NCI-H2227 (cell line): ENCODE results near the gene PRRG1.
A peak's percentile ranks its signal among the peaks of the same experiment; 100 is the strongest.
"Not testable (repeated sequence)": the region's sequence is repeated elsewhere in the genome, so short reads cannot be mapped to it uniquely, and the experiment has no call there.

Source experiments
- DNase-seq: peaks from one replicate; lab custom pipeline; 2025; ENCODE audit not compliant: unreplicated experiment; lab: John Stamatoyannopoulos, UW

The PRRG1 gene

DNA sequence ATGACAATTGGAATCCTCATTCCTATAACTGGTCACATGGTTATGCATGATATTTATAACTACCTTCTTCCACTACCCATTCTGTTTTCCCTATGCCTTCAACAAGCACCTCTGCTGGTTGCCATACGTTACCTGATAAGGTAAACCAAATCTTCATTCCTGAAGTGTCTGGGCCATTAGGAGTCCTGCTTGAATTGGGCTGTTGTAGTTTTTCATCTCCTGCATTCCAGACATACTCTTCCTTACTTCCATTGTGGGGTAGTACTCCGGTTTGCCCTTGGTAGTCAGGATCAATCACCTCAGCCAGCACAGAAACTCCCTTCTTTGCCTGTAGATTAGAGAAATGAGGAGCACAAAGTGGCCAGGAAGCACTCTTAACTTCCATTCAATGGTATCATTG, 113.2 kb downstream of the PRRG1 start:
- DNase-seq, result no peak

GRCh38 chrX:37468124-37468739, 119.1 kb downstream of the PRRG1 start:
- DNase-seq, result no peak

- DNase-seq, result no peak
Measured at GRCh38 chrX:37470711-37471110, 121.5 kb downstream of the PRRG1 start.

GRCh38 chrX:37472836-37473235, 123.7 kb downstream of the PRRG1 start:
- no peak for DNase-seq

DNA sequence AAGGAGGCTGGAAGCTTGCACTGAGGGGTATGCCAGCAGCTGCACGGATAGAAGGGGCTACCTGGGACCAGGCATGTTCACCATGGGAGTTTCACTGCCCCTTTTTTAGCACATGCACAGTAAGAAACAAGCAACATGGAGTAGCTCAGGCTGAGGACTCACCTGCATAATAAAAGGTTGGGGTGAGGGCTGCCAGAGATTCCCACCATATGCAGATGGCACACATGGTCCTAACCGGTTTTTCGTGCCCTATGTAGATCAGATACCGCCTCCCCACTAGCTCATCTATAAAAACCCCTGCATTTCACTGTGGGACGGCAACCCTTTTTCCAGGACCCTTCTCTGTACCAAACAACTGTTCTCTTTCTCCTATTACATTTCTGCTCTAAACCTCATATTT, 125.3 kb downstream of the PRRG1 start:
- DNase-seq, result no peak

DNA sequence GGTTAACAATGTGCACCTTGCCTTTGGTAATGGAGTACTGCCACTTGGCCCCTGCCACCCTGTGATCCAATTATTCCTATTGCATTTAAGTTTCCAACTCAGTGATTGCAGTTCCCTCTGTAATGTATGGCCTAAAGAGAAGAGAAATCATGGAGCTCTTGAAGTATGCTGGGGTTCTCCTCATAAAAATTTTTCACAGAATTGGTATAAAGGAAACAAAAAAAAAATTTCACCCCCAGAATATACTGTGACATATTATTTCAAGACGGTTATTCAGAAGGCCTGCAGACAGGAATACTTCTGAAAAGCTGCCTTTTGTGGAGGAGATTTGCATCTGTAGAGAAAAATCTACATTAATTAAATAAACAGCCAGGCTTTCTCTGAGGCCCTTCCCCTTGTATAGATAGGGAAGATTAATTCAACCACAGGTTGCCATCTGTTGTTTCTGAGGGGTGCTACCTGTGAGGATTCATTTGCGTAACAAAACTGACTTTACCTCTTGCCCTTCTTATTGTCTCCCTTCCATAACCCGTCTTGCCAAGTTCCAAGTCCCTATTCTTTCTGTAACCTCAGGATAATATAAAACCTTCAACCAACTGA, 127.5 kb downstream of the PRRG1 start:
- no peak for DNase-seq

- not testable (repeated sequence) for DNase-seq
Measured at GRCh38 chrX:37484335-37484734, 135.2 kb downstream of the PRRG1 start.

DNA sequence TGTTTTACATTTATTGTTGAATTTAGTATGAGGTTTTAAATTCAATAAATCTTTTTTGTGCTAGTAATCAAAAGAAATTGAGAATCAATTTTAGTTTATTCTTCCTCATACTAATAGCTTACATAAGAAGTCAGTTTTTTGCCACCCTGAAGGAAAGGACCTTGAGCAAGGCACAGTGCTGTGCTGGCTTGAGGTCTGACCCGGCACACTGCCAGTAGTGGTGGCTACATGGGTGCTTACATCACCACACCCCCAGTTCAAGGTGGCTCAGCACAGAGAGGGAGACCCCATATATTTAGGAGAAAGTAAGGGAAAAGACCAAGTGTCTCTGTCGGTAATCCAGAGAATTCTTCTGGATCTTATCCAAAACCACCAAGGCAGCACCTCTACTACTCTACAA, 136.3 kb downstream of the PRRG1 start:
- no peak for DNase-seq

DNA sequence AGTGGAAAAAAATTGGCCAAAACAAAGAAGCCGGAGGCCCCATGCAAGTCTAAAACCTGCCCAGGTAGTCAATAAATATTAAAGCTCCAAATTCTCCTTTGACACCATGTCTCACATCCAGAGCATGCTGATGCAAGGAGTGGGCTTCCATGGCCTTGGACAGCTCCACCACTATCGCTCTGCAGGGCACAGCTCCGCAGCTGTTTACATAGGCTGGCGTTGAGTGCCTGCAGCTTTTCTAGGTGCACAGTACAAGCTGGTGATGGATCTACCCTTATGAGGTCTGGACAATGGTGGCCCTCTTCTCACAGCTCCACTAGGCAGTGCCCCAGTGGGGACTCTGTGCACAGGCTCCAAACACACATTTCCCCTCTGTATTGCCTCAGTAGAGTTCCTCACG, 138.1 kb downstream of the PRRG1 start:
- DNase-seq, result no peak

DNA sequence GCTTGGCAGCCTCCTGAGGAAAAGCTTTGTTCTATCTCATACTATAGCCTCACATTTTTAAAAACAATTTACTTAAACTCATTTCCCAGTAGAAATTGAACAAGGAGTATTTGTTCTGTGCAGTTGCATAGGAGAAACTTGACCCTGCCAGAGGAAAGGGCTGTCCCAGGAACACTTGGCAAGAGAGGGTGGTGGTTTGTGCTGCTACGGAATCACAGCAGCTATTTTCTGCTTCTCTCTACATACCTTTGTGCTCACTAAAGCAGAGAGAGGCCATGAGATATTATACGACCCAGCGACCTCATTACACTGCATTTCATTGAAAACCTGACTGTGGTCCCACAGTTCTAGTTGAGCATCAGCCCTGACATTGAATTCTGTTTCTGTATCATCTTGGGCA, 139.2 kb downstream of the PRRG1 start:
- no peak for DNase-seq

DNA sequence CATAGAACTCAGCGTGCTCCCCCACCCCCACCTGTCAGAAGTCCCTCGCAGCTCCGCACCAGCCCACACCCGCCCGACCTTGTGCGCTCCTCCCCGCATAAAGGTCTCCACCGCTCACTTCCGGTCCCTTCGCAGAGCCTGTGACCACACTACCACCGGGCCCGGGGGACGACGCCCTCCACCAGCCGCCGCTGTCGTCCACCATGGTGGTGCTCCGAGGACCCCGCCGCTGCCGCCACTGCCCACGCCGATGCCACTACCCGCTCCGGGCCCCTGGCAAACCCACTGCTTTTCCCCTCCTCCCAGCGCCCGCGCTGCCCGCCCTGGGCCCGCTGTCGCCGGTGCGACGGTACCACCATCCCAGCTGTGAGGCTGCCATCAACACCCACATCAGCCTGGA, 142.5 kb downstream of the PRRG1 start:
- DNase-seq, result no peak

DNA sequence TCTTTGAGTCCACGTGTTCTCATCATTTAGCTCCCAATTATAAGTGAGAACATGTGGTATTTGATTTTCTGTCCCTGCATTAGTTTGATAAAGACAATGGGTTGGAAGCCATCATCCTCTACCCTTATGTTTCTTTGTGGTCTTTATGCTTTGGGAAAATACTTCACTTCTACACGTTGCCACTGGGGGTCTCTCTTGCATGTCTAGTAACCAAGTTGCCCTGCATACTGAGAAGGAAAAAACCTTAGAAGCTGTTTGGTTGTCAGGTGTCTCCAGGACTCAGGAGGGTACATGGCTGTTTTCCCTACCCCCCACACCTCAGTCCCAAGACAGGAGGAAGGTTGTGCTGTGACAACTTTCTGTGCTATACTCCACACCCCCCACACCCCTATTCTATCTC, 146.6 kb downstream of the PRRG1 start:
- peak; percentile 43 for DNase-seq

GRCh38 chrX:37497126-37497525, 148.0 kb downstream of the PRRG1 start:
- not testable (repeated sequence) for DNase-seq

- not testable (repeated sequence) for DNase-seq
Measured at GRCh38 chrX:37498323-37498722, 149.2 kb downstream of the PRRG1 start.

DNA sequence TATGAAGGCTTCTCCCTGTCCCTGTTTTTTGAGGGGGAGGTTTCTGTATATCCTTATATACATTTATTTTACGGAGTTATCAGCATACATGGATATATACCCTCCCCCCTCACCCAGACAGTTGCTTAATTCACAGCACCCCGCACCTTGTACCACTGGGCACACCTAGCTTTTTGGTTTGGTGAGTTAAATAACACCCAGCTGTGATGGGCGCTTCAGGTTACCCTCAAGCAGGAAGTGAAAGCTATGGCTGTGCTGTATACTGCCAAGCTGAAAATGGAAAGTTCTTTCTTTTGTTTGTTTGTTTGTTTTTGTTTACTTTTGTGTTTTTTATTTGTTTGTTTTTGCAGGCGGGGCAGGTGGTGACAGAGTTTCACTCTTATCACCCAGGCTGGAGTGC, 150.5 kb downstream of the PRRG1 start:
- DNase-seq, result not testable (repeated sequence)

GRCh38 chrX:37504991-37505390, 155.8 kb downstream of the PRRG1 start:
- DNase-seq, result no peak
